ENCODE measurements around the gene CSTPP1.
"Not testable (repeated sequence)": the region's sequence is repeated elsewhere in the genome, so short reads cannot be mapped to it uniquely, and the experiment has no call there.

Gene CSTPP1

GRCh38 chr11:47185305-47186075, 248.9 kb downstream of the CSTPP1 start:
- peak in 1 of 6 experiments; percentile 10 for DNase-seq

DNA sequence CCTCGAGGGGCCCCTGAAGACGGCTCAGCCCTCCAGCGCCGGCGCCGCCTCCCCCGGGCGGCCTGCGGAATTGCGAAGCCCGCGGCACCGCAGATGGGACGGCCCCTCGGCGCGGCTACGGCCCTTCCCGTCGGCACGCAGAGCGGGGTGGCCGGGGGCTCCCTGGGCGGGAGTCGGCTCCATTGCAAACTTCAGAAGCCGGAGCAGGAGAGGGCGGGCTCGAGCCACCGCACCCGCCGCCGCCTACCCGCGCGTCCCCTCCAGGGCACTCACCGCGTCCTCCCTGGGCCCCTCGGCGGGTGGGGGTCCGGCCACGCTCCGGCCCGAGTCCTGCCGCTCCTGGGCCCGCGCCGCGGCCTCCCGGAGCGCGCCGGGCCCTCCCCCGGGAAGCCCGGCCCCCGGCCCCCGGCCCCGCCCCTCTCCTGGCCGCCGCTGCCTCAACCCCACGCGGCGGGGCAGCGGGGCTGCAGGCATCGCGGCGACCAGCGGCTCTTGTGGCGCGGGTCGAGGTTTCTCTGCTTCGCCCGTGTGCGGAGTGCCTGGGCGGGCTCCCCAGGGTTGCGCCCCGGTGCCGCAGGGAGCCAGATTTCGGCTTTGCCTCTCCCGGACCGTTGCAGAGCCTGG, 249.6 kb downstream of the CSTPP1 start, which contains the start of gene PACSIN3:
Gene PACSIN3, minus strand, starts transcription at position 359 of the 624 bp plus-strand sequence. CDS start 3,707 bp downstream, outside the sequence.
- peak in 4 of 6 experiments; percentile 23 to 35 (median 26) for DNase-seq

- peak; percentile 11 to 42 (median 38) for DNase-seq
Measured at GRCh38 chr11:47186700-47187695, 250.4 kb downstream of the CSTPP1 start.

DNA sequence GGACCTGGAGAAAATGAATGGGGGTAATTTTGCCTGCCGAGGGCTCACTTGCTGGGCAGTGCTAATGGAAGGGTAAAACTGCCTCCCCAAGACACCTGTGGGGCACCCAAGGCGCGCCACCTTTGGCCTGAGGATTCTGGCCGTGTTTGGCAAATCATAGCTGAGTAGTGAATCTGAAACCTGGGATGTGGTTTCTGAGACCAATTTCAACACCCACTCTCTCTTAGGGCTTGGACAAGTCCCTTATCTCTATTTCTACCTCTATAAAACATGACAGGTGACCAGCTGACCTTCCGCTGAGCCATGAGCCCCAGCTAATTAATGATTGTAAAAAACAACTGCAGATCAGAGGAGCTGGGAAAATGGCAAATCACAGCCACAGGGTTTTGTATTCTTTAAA, 251.2 kb downstream of the CSTPP1 start:
- no peak for DNase-seq

DNA sequence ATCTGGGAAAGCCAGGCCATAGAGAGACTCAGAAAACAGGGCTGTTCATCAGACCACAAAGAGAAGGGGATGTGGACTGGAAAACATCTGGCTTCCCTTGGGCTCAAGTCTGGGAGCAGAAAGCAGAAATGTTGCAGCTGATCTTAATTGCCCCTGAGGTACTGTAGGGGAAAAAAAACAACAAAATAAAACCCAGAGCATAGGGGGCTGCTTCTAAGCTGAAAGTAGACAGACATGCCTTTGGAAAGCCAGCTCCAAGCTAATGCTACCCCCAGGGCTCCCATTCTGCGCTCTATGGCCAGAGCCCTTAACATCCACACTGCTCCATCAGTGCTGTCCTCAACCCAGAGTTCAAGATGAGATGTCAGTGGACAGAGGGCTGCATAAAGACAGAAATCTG, 251.7 kb downstream of the CSTPP1 start:
- DNase-seq = no peak

- DNase-seq = no peak
Measured at GRCh38 chr11:47189100-47189834, 252.7 kb downstream of the CSTPP1 start.

- not testable (repeated sequence) for DNase-seq
Measured at GRCh38 chr11:47191137-47191536, 254.6 kb downstream of the CSTPP1 start.

GRCh38 chr11:47192111-47192510, 255.6 kb downstream of the CSTPP1 start:
- DNase-seq = no peak

- DNase-seq = not testable (repeated sequence)
Measured at GRCh38 chr11:47198161-47198560, 261.6 kb downstream of the CSTPP1 start.

- no peak for DNase-seq
Measured at GRCh38 chr11:47201015-47201414, 264.5 kb downstream of the CSTPP1 start.

DNA sequence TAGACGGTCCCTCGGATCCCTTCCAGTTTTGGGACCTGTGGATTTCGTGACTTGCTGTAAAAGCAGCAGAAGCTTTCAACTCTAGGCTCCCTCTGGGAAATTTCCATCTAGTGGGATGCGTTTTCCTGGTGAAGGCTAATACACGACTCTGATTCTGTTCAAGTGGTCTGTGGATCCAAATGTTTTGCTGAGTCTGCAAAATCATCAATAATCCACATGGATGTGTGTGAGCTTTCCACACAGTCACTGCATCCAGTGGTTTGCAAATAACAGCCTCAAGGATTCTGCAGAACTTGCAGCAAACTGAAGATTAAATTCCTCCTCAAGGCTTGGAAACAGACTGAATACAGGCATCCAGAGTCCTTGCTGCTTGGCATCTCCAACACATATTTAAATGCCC, 266.0 kb downstream of the CSTPP1 start:
- no peak for DNase-seq

DNA sequence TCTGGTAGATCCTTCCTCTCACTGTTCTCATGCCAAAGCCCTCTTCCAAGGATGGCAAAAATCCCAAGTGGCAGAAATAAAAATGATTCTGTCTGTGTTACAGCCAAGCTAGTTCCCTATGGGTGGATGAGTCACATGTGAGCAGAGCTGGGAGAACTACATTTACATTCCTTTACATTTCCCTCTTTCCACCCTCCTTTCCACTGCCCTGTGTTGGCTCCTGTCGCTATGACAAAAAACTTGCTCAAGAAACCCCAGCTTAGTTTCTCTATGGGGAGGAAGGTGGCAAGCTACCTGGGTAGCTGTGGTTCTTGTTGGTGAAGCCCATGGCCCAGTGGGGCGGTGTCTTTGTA, 268.1 kb downstream of the CSTPP1 start:
- DNase-seq = no peak

- DNase-seq = not testable (repeated sequence)
Measured at GRCh38 chr11:47206577-47206976, 270.0 kb downstream of the CSTPP1 start.

DNA sequence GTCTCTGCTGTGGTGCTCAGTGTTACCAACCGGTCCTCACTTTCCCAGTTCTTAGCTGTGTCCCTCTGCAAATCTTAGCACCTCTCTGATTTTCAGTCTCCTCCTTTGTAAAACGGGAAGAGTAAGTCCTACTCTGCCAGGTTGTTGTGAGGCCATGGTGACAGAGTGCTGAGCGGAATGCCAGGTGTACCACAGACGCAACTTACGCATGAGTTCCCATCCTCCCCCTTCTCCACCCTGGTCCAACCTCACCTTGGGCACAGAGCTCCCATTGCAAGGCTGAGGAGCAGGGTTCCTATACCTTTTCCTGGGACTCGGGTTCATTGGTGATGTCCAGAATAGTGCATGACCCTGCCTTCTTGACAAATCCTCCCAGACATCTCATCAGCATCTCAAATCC, 270.9 kb downstream of the CSTPP1 start:
- no peak for DNase-seq

GRCh38 chr11:47208008-47208552, 271.5 kb downstream of the CSTPP1 start:
- not testable (repeated sequence) for DNase-seq

DNA sequence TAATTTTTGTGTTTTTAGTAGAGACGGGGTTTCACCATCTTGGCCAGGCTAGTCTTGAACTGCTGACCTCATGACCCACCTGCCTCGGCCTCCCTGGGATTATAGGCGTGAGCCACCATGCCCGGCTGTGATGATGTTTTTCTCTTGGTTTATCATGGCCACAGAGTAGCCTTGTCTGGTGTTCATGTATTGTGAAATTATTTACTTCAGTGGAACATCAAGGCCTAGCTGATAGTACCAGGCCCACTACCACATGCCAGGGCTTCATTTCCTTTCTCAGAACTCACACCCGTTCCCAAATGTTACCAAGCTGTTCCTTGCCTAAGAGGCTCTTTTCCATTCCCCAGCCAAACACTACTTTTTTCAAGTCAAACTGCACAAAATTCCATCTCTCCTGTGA, 272.1 kb downstream of the CSTPP1 start:
- DNase-seq = no peak
